C4-2B (cell line): ENCODE measurements around the gene RAB24.
"Not testable (repeated sequence)": the region's sequence is repeated elsewhere in the genome, so short reads cannot be mapped to it uniquely, and the experiment has no call there.

Source experiments
- ZFX ChIP-seq: fragments of 450-650 bp; IDR thresholded peaks from 2 replicates; pipeline ENCODE4 v1.6.1; 2017
- TF ChIP-seq, protein P1 (sequence below): fragments of 450-650 bp; conservative IDR thresholded peaks from 2 replicates; pipeline ENCODE4 v1.5.1; 2017; ENCODE audit warnings: mild to moderate bottlenecking

DNA sequence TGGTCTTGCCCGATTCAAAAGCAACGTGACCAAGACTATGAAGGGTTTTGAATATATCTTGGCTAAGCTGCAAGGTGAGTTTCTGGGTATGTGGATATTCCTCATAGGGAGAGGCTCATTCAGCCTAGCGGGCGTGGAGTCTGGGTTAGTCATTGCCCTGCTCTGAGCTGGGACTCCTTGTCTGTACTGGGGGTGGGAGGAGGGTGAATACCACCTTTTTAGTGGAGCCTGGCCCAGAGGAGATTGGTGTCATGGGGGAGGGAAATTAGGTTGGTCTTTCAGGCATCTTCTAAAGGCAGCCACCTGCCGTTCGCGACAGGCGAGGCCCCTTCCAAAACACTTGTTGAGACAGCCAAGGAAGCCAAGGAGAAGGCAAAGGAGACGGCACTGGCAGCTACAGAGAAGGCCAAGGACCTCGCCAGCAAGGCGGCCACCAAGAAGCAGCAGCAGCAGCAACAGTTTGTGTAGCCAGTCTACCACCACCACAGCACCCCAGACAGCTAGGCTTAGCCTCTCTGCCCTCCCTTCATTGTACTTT lies 2.7 kb upstream of the RAB24 start:
- TF ChIP-seq, protein P1, sequence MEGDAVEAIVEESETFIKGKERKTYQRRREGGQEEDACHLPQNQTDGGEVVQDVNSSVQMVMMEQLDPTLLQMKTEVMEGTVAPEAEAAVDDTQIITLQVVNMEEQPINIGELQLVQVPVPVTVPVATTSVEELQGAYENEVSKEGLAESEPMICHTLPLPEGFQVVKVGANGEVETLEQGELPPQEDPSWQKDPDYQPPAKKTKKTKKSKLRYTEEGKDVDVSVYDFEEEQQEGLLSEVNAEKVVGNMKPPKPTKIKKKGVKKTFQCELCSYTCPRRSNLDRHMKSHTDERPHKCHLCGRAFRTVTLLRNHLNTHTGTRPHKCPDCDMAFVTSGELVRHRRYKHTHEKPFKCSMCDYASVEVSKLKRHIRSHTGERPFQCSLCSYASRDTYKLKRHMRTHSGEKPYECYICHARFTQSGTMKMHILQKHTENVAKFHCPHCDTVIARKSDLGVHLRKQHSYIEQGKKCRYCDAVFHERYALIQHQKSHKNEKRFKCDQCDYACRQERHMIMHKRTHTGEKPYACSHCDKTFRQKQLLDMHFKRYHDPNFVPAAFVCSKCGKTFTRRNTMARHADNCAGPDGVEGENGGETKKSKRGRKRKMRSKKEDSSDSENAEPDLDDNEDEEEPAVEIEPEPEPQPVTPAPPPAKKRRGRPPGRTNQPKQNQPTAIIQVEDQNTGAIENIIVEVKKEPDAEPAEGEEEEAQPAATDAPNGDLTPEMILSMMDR = not testable (repeated sequence)
- TF ChIP-seq ZFX = not testable (repeated sequence)
